Globus pallidus (tissue), 1 donor: ENCODE data around the gene TRAPPC11.

Experiments used
- DNase-seq: peaks from one replicate; pipeline ENCODE4 v3.0.0-alpha.2; 2015; ENCODE audit warnings: low spot score

Gene TRAPPC11

DNA sequence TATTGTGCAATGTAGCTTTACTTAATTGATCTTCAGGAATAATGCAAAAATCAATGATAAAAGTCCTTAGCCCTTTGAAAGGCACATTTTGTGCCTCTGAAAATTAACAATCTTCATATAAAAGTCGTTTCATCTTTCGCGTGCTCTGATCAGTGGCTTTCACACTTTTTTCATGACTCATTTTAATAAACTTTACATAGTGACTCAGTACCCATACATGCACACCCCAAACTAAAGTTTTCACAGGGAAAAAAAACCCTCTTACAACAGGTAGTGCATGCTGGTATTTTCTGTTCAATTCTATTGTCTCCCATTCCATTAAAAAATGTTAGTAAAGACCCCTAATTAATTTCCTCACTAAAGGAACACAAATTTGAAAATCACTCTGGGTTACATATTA lies 21.6 kb upstream of the TRAPPC11 start:
- DNase-seq: no peak

DNA sequence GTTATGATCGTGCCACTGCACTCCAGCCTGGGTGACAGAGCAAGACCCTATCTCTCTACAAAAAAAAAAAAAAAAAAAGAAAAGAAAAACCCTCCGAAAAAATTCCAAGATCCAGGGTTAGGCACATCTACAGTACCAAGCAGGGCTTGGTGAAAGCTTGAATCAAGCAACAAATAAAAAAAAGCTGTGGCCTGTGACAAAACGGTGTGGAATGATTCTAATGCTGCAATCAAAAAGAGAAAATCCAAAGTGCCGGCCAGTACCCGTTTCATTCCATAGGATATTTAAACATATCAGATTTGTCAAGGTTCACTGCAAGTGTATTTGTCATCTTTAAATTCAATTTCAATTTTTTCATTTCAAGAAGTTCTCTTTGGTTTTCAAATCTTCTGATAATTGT lies 20.7 kb upstream of the TRAPPC11 start:
- no peak for DNase-seq

DNA sequence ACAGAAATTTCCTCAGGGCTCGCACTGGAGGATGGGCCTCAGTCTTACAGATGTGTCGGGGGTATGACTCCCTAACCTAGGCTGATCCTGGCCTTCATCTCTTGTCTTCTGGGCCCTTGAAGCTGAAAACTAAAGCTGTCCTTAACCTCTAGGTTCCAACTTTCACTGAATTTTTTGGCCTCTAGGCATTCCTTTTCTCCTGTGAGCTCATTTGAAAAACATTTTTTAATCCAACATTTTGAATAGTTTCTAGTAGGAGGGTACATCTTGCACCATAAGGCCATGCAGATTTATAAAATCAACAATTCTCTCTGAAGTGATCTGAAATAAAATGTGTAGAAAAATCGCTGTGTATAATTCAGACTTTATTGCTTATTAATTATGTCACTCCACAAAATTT lies 19.8 kb upstream of the TRAPPC11 start:
- DNase-seq: no peak

DNA sequence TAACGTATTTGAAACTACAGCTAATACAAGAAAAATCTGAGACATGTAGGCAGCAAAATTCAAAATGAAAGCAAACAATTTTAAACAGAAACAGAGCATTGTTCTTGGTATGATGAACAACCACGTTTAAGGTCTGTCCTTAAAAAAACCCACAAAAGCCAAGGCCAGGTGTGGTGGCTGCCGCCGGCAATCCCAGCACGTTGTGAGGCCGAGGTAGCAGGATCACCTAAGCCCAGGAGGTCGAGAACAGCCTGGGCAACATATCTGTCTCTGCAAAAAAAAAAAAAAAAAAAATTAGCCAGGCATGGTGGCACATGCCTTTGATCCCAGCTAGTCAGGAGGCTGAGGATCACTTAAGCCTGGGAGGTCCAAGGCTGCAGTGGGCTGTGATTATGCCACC lies 13.8 kb upstream of the TRAPPC11 start:
- no peak for DNase-seq

DNA sequence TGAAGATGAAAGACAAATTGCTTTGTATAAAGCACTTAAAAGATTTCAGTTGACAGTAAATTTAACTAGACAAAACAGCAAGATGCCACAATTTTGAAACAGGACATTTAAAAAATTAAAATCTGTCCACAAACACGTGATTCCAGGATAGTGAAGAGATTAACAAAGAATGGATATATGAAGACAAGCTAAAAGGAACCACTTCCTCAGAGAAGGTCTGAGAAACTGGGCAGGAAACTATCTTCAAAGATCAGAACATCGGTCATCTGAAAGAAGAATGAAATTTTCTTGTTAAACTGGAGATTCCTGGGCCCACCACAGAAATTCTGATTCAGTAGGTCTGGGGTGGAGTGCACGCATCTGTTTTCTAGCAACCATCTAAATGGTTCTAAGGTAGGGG lies 1.5 kb upstream of the TRAPPC11 start:
- DNase-seq: no peak

DNA sequence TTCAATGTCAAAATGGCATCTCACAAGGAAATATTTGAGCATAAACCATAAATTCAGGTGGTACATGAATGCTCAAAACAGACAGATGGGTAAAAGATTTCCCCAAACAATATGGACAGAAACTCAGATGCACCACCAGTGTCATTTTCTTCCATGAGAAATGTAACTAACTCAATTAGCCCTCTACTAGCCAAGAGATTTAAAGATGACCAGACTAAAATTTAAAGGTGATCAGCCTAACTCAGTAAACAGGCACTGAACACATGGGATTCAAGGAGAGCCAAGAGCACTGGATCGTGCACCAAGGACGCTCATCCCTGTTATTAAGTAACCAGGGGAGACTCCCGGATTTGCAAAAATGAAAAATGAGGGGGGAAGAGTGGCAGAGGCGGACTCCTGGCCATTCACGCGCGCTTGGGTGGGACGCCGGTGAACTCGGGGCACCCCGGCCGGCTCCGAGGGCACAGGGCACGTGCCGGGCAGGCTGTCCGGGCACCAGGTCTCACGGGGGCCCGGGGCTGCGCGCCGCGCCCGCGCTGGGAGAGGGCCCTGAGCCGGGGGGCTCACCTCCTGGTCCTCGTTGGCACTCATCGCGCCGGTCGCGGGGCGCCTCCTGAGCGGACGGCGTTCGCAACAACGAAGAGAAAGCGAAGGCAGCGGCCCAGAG lies 598 bp upstream of the TRAPPC11 start:
- DNase-seq: peak; percentile 17

DNA sequence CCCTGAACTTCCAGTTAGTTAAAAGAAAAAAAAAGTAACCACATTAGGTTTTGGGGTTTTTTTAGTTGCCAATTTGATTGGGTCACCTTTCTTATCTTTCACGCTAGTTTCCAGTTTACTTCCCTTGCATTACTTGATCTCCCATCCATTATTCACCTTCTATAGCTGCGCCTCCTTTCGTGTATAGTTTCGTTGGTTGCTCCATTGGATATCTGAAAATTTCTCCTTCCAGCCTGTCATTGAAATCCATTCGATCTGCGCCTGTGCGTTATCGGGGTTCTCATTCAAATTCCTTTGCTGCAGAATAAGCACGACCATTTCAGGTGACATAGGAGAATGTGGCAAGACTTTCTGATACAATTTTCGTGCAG lies 764 bp downstream of the TRAPPC11 start:
- peak; percentile 5 for DNase-seq

DNA sequence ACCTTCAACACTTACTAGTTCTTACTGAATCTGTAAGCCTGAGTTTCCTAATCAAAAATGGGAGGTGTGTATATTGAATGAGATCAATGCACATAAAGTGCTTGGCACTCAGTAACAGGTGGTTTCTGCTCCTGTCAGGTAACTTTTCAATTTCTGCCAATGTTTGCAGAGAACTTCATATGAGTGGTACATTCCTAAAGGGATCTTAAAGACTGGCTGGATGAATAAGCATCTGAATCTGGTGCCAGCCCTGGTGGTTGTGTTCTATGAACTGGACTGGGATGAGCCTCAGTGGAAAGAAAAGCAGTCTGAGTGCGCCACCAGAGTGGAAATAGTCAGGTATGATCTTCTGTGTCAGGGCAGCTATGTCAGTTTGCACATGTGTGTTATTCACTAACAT lies 7.0 kb downstream of the TRAPPC11 start:
- no peak for DNase-seq

DNA sequence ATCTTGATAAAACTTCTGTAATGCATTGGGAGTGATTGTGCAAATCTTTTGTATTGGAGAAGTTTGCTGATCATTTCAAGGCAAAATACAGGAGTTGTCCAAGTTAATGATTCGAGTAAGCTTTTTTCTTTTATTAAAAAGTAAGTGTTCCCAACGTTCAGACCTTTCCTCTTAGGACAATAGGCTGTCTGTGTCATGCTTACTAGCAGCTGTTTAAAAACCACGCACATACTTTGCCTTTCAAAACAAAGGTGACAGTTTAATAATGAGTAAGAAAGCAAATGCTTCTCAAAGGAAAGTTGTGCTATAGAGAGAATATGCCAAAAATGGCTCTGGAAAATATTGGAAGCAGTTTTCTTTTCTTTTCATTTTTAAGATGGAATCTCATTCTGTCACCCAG lies 11.2 kb downstream of the TRAPPC11 start:
- no peak for DNase-seq

DNA sequence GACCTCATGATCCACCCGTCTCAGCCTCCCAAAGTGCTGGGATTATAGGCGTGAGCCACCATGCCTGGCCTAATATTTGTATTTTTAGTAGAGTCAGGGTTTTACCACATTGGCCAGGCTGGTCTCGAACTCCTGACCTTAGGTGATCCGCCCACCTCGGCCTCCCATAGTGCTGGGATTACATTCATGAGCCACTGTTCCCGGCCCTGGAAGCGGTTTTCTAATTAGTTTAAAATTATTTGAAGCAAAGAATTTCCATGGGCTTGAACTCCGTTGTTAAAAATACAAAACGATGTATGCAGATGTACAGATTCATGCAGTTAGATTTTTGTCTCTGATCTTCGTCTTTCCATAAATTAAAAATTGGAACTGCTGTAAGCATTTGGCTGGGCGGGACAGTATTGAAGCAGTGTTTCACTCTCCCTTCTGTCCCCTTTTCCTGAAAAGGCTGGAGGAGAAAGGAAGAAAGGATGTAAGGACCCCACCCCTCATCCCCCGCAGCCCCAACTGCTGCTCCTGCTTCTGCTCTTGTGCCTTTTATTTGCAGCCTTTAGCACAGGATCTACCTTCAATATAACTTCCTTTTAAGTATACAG lies 12.0 kb downstream of the TRAPPC11 start:
- no peak for DNase-seq

DNA sequence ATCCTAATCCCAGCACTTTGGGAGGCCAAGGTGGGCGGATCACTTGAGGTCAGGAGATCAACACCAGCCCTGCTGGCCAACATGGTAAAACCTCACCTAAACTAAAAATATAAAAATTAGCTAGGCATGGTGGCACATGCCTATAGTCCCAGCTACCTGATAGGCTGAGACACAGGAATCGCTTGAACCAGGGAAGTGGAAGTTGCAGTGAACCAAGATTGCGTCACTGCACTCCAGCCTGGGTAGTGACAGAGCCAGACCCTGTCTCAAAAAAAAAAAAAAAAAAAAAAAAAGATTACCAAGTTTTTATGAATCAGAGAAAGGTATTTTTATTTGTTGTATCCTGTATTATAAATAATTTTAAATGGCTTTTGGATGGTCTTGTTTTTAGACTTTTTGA lies 15.1 kb downstream of the TRAPPC11 start:
- no peak for DNase-seq

DNA sequence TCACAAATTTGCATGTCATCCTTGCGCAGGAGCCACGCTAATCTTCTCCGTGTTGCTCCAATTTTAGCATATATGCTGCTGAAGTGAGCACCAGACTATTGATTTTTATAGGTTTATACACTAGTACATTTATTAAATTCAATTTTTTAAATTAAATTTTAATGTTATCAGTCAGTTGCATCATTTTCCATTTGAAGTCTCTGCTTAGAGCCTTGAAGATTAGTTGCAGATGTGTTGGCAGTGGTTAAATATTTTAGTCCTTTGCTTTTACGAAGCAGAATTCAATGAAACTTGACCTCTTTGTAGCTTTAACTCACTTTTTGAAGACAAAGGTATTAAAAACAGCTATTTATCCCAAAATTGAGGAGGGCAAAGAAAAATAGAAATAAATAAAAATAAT lies 16.5 kb downstream of the TRAPPC11 start:
- no peak for DNase-seq

DNA sequence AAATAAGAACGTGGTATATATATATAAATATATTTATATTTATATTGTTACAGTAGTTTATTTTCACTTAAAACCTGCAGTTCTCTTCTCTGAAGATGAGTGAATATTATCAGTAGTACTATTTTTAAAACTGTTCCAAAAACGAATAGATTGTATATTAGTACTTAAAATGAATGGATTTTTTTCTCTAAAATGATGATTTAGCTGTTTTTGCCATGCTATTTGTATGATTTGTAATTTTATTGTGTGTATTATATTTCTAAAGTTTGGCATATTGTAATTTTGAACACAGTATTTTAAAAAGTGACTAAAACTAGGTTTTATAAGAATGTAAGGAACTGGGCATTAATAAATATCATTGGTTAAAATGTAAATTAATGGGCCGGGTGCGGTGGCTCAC lies 22.0 kb downstream of the TRAPPC11 start:
- DNase-seq: no peak

DNA sequence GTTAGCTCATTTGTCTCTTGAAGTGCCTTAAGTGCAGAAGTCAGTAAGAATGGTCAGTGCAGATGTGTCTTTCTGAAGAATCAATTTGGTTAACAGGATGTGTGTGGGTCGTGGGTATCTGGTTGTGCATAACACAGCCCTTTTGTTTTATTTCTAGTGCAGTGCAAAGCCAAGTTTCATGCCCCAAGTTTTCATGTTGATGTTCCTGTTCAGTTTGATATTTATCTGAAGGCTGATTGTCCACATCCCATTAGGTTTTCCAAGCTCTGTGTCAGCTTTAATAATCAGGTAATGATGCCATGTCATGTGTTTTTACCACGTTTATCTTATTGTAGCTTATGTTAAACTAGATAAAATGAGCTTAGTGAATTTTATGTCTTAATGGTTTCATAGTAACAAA lies 27.4 kb downstream of the TRAPPC11 start:
- DNase-seq: no peak

DNA sequence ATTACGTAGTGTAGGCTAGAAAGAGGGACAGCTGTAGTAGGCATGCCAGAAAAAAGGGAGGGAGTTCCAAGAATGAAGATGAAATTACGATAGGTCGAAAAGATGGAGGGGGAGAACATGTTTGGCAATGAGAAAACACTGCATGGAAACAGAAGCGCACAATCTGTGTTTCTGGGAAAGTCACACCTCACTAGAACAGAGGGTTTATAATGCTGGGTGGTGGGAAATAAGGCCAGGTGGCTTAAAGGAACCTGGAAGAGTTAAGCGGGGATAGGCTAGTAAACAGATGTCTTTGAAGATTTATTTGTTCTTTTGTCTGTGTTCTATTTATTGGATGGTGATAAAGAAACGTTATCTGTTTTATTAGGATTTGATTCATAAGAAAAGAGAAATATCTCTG lies 29.1 kb downstream of the TRAPPC11 start:
- DNase-seq: no peak

DNA sequence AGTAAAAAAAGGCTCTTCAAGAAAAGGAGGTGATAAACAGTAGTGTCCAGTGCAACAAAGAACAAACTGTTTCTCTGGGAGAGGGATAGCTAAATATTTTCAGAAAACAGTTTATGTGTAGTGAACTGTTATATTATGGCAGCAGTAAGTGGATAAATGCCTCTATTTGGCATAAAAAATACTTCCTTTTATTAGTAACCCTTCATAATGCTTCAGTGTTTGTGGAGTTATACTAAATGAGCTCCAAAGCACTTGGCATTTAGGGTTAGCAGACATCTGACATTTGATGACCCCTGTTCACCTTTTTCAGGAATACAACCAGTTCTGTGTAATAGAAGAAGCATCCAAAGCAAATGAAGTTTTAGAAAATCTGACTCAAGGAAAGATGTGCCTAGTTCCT lies 31.9 kb downstream of the TRAPPC11 start:
- no peak for DNase-seq

DNA sequence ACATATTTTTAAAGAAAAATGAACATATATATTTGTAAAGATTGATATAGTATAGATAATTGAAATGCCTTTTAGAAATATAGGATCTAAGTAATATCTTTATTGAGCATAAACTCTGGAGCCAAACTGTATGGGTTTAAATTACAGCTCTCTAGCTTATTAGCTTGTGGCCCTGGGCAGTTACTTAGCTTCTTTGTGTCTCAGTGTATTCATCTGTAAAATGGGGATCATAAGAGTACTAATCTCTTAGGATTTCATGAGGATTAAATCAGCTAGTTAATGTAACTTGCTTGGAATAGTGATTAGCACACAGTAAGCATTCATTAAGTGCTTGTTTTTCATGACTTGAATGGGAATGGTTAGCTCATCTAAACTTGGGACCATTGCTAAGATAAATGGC lies 32.8 kb downstream of the TRAPPC11 start:
- DNase-seq: no peak

DNA sequence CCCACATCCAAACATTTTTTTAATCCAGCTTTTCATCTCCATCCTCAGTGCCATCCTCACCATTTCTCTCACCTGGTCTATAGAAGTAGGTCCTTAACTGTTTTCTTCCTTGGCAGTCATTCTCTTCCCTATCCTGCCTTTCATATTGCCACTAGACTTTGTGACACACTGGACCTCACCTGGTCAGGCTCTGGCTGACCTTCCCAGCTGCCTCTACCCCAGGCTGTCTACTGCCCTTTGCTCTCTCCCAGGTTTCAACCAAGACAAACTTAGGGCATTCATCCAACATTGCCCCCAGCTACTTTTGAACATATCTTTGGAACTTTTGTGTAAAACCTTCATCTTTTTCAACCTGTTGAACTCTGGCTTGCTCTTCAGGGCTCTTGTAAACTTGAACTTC lies 39.8 kb downstream of the TRAPPC11 start:
- no peak for DNase-seq

DNA sequence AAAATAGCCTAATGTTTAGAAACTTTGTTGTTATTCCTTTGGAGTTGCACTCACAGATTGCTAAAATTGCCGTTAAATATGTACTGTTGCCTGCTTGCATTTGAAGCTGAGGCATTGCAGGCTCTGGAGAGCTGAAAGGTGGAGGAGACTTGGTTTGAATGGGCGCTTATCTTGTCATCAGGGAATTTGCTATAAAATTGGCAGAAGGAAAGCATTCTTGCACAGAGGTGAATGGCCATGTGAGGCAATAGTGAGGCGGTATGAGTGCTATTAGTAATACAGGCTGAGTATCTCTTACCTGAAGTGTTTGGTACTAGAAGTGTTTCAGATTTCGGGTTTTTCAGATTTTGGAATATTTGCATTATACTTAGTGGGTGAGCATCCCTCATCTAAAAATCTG lies 41.3 kb downstream of the TRAPPC11 start:
- DNase-seq: no peak

DNA sequence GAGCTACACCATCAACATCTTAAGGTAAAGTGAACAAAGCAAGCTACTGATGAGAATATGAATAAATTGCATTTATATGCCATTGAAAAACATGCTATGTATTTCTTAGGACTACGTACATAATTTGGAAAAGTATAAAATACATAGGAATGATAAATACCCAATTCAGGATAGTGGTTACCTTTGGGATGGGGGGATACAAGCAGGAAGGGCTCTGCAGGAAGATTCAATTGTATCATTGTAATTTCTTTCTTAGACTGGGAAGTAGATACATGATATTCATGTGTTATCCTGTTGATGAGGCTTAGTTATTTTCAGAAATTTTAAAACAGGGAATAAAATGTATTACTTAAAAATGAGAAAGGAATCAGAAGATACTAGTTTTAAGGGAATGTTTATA lies 43.4 kb downstream of the TRAPPC11 start:
- DNase-seq: no peak

DNA sequence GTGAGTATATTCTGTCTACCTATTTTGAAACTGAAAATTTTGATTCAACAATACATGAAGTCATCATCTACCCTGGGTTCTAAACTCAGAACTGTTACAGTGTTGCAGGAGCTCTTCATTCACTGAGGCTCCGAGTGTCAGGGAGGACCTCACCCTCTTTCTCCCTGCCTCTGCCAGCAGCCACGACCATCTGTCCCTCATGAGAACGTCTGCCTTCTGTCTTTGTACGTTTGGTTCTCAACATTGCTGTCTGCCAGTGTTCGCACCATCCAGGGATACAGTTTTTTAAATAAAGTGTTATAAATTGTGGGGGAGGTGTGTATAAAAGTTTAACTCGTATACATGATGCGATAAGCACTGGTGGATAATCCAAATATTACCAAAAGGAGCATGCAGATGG lies 55.5 kb downstream of the TRAPPC11 start:
- DNase-seq: no peak

DNA sequence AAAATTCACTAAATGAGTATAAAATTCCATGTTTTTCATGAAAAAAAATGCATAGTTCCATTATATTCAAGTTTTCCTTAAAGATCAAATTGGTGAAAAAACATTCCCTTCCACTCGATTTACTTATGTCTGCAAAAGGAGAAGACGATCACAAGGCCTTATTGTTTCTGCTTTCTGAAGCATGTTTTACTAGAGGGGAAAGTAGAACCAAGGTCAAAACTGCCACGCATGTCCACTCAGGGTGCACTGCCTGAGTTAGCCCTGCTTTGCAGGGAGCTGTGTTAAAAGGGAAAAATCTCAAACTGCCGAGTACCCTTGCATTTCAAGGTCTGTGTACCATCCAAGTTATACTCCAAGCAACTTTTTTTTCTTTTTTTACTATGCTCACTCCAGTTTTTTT lies 57.2 kb downstream of the TRAPPC11 start:
- no peak for DNase-seq

DNA sequence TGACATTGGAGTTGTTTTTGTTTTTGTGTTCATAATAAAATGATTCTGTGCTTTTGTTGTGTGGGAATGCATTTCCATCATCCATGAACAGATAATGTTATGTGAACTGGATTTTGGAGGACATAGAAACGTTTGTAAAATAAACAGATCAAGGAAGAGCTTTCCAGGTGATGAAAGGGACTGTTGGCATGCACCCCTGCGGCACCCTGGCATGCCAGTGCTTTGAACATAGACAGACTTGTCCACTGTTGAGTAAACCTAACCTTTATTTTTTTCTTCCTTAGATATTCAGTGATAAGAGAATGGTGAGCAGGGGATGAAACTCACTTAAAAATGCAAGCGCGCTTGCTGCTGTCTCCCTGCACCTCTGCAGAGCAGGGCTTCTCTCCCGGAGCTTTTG lies 59.8 kb downstream of the TRAPPC11 start:
- no peak for DNase-seq
